Measurements from ENCODE around the gene CUBN.

Gene CUBN

GRCh38 chr10:16942381-16943078 lies 187.1 kb downstream of the CUBN start:
- DNase-seq (ENCODE audit: insufficient read length, low spot score) (no peak), FAIRE-seq (no peak)
- TF ChIP-seq, protein P1, sequence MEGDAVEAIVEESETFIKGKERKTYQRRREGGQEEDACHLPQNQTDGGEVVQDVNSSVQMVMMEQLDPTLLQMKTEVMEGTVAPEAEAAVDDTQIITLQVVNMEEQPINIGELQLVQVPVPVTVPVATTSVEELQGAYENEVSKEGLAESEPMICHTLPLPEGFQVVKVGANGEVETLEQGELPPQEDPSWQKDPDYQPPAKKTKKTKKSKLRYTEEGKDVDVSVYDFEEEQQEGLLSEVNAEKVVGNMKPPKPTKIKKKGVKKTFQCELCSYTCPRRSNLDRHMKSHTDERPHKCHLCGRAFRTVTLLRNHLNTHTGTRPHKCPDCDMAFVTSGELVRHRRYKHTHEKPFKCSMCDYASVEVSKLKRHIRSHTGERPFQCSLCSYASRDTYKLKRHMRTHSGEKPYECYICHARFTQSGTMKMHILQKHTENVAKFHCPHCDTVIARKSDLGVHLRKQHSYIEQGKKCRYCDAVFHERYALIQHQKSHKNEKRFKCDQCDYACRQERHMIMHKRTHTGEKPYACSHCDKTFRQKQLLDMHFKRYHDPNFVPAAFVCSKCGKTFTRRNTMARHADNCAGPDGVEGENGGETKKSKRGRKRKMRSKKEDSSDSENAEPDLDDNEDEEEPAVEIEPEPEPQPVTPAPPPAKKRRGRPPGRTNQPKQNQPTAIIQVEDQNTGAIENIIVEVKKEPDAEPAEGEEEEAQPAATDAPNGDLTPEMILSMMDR (IDR thresholded peaks at IDR 0.05; ENCODE audit: insufficient read depth, missing control alignments), result no peak

- TF ChIP-seq, protein P1 (IDR thresholded peaks at IDR 0.05; ENCODE audit: insufficient read depth, missing control alignments), result no peak
- no peak for DNase-seq (ENCODE audit: insufficient read length, low spot score)
These were observed 187.7 kb downstream of the CUBN start for GRCh38 chr10:16941870-16942269.

GRCh38 chr10:16941067-16941466 lies 188.5 kb downstream of the CUBN start:
- TF ChIP-seq, protein P1 (IDR thresholded peaks at IDR 0.05; ENCODE audit: insufficient read depth, missing control alignments), result no peak
- no peak for DNase-seq (ENCODE audit: insufficient read length, low spot score)
- FAIRE-seq, result no peak

More at GRCh38 chr10:16941870-16942269, 187.7 kb downstream of the CUBN start:
- no peak for FAIRE-seq

- FAIRE-seq (no peak), DNase-seq (ENCODE audit: insufficient read length, low spot score) (no peak)
- TF ChIP-seq, protein P1 (IDR thresholded peaks at IDR 0.05; ENCODE audit: insufficient read depth, missing control alignments), result no peak
These were observed 190.7 kb downstream of the CUBN start for GRCh38 chr10:16938952-16939351.

- FAIRE-seq (no peak), DNase-seq (ENCODE audit: insufficient read length, low spot score) (no peak)
- TF ChIP-seq, protein P1 (IDR thresholded peaks at IDR 0.05; ENCODE audit: insufficient read depth, missing control alignments), result no peak
These were observed 195.2 kb downstream of the CUBN start for GRCh38 chr10:16934461-16934860.

- TF ChIP-seq, protein P1 (IDR thresholded peaks at IDR 0.05; ENCODE audit: insufficient read depth, missing control alignments), result no peak
- FAIRE-seq (no peak), DNase-seq (ENCODE audit: insufficient read length, low spot score) (no peak)
These were observed 195.8 kb downstream of the CUBN start for GRCh38 chr10:16933783-16934182.

DNA sequence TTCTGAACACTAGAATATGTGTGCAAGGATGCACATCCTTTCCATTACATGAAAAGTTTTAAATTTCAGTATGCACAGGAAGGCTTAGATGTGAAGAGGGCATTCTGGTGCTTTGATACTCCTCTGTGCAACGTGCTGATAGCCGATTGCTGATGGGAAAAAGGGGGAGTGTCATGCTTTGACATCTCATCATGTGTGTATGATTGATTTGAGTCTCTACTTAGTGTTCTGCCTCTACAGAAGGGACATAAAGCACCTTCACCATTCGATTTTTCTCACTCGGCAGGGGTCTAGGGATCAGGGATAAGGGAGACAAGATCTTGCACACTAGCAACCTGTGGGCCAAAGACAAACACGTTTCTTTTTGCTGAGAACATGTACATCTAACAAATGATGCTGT lies 197.7 kb downstream of the CUBN start:
- FAIRE-seq, result no peak

More for the DNA sequence above, 197.7 kb downstream of the CUBN start:
- DNase-seq (ENCODE audit: insufficient read length, low spot score), result no peak
- TF ChIP-seq, protein P1 (IDR thresholded peaks at IDR 0.05; ENCODE audit: insufficient read depth, missing control alignments), result no peak

Data from D721Med (cell line).